Small intestine (tissue), 7 donors: ENCODE data around the gene ZNF497. TPM values are rescaled to one million over a fixed set of nuclear protein-coding genes. Genes with fewer than 3 reads are reported as not detected.
"Not testable (repeated sequence)": the region's sequence is repeated elsewhere in the genome, so short reads cannot be mapped to it uniquely, and the experiment has no call there.

Experiments
- DNase-seq, 2 donors: peaks; one replicate each; pipeline versions ENCODE4 v3.0.0 to v3.0.0-alpha.2; 2013
- FAIRE-seq: peaks from 2 replicates; lab custom pipeline; 2012; peaks lifted over from hg19 to GRCh38; lab: Jason Lieb, UNC
- H3K27ac ChIP-seq, 3 donors: one replicate each; pipeline ENCODE4 v1.5.1; 2013; ENCODE audit warnings: low read length in 2 of 3, mild to moderate bottlenecking in 2 of 3, control low read depth in 1 of 3, inconsistent platforms in 1 of 3, low read depth in 1 of 3, moderate library complexity in 1 of 3
- H3K27me3 ChIP-seq, 3 donors: one replicate each; pipeline ENCODE4 v1.6.1; 2013; ENCODE audit warnings: low read length in 3 of 3, inconsistent platforms in 1 of 3; ENCODE audit not compliant: control insufficient read depth in 3 of 3, insufficient read depth in 3 of 3
- H3K36me3 ChIP-seq, 3 donors: one replicate each; pipeline ENCODE4 v1.6.1; 2013; ENCODE audit warnings: low read length in 3 of 3, inconsistent platforms in 1 of 3, low read depth in 1 of 3, mild to moderate bottlenecking in 1 of 3, moderate library complexity in 1 of 3; ENCODE audit not compliant: control insufficient read depth in 3 of 3, insufficient read depth in 2 of 3
- H3K4me1 ChIP-seq, 3 donors: one replicate each; pipeline ENCODE4 v1.6.1; 2013; ENCODE audit warnings: low read length in 2 of 3, inconsistent platforms in 1 of 3, low read depth in 1 of 3, mild to moderate bottlenecking in 1 of 3, moderate library complexity in 1 of 3; ENCODE audit not compliant: control insufficient read depth in 3 of 3, insufficient read depth in 2 of 3
- H3K4me3 ChIP-seq, 3 donors: one replicate each; pipeline ENCODE4 v1.5.1; 2013; ENCODE audit warnings: low read length in 3 of 3, control low read depth in 1 of 3, inconsistent platforms in 1 of 3, low read depth in 1 of 3, mild to moderate bottlenecking in 1 of 3, moderate library complexity in 1 of 3
- H3K9me3 ChIP-seq, 2 donors: one replicate each; pipeline ENCODE4 v1.6.1; 2013; ENCODE audit warnings: low read depth in 1 of 2, low read length in 1 of 2; ENCODE audit not compliant: control insufficient read depth in 2 of 2, insufficient read depth in 1 of 2
- WGBS, 3 donors: extraction: QIAGEN DNeasy Blood & Tissue Kit; methylation state at CpG; one replicate each; pipeline ENCODE4 v1.1.7; 2013; 5-methylcytosine and 5-hydroxymethylcytosine counted together
- polyA plus RNA-seq, 4 donors: library from polyadenylated mRNA; stranded (reverse) in 3 of 4; unstranded in 1 of 4; fragments of 200-250 nt in 3 of 4; fragments of 120-200 nt in 1 of 4; gene quantifications; one replicate each; pipeline versions ENCODE4 v1.2.1 to v1.2.3, GENCODE V29; 2013
- donor health status: healthy with polysubstance abuse.
- donor health status: control.
- donor health status: control.
- donor health status: Bipolar disorder and iron deficiency.
- donor health status: healthy.

The ZNF497 gene
- polyA plus RNA-seq, 4 donors, result 0.22 to 2.3 (median 0.82) TPM; not detected in 1

- H3K27me3 ChIP-seq, result no peaks in the 10 kb centered on the region
- peaks cover 0 to 15% (median 0%) of the 10 kb centered on the region in 3 donors for H3K36me3 ChIP-seq
- peaks cover 0 to 31% (median 4%) of the 10 kb centered on the region in 3 donors for H3K4me1 ChIP-seq
These were observed 18.3 kb upstream of the ZNF497 start, which contains the start of gene ZNF837 for GRCh38 chr19:58380662-58381459. ZNF837 (minus strand) TSS chr19:58381030; CDS start chr19:58369332, 11,698 bp downstream.

GRCh38 chr19:58380037-58380661, 17.6 kb upstream of the ZNF497 start:
- H3K4me3 ChIP-seq, result peak overlapping the region; percentile 48 to 64 (median 58)
- 1 to 5% (median 2%) methylated on average over 21 to 24 of the region's 24 CpGs for WGBS, 3 donors
- no peak for FAIRE-seq
- no peaks in the 10 kb centered on the region for H3K27me3 ChIP-seq
- H3K36me3 ChIP-seq, result peaks cover 0 to 15% (median 0%) of the 10 kb centered on the region in 3 donors
- DNase-seq, result no peak
- H3K4me1 ChIP-seq, result peaks cover 0 to 24% (median 4%) of the 10 kb centered on the region in 3 donors
- H3K27ac ChIP-seq, result peak overlapping the region; percentile 57 to 88 (median 88)
- no peaks in the 10 kb centered on the region for H3K9me3 ChIP-seq

More at GRCh38 chr19:58380662-58381459, 18.3 kb upstream of the ZNF497 start, which contains the start of gene ZNF837:
- Histone ChIP-seq H3K27ac (peak within 1 kb of the TSS; percentile 57 to 88 (median 88)), H3K9me3 (no peaks in the 10 kb centered on the region), H3K4me3 (peak within 1 kb of the TSS; percentile 48 to 64 (median 58))
- 0% methylated on average over 67 to 83 of the region's 83 CpGs for WGBS, 3 donors
- FAIRE-seq (peak; percentile 65), DNase-seq (peak; percentile 100)

- no peak overlapping the region for H3K27ac ChIP-seq
- H3K36me3 ChIP-seq, result peaks cover 0 to 15% (median 0%) of the 10 kb centered on the region in 3 donors
- peaks cover 0 to 18% (median 4%) of the 10 kb centered on the region in 3 donors for H3K4me1 ChIP-seq
- DNase-seq, result no peak
- 85 to 93% (median 87%) methylated on average over 5 to 6 of the region's 6 CpGs for WGBS, 3 donors
- no peaks in the 10 kb centered on the region for H3K9me3 ChIP-seq
- no peak for FAIRE-seq
- H3K27me3 ChIP-seq, result no peaks in the 10 kb centered on the region
- H3K4me3 ChIP-seq, result no peak overlapping the region
These were observed 16.7 kb upstream of the ZNF497 start for GRCh38 chr19:58379246-58379645.

- DNase-seq, FAIRE-seq, H3K4me3 ChIP-seq, H3K27me3 ChIP-seq, H3K9me3 ChIP-seq, H3K27ac ChIP-seq: not testable (repeated sequence)
- Histone ChIP-seq H3K4me1 (peaks cover 0 to 16% (median 4%) of the 10 kb centered on the region in 3 donors), H3K36me3 (peaks cover 0 to 19% (median 0%) of the 10 kb centered on the region in 3 donors)
- 80 to 82% (median 80%) methylated on average over 7 of the region's 7 CpGs for WGBS, 3 donors
These were observed 14.2 kb upstream of the ZNF497 start for GRCh38 chr19:58376724-58377123.

- FAIRE-seq (no peak), DNase-seq (no peak)
- H3K27me3 ChIP-seq, result no peaks in the 10 kb centered on the region
- WGBS, 3 donors, result 89 to 94% (median 90%) methylated on average over 4 of the region's 4 CpGs
- no peaks in the 10 kb centered on the region for H3K9me3 ChIP-seq
- peaks cover 0 to 25% (median 0%) of the 10 kb centered on the region in 3 donors for H3K36me3 ChIP-seq
- H3K4me3 ChIP-seq, result no peak overlapping the region
- peaks cover 0 to 2% (median under 1%) of the 10 kb centered on the region in 3 donors for H3K4me1 ChIP-seq
- H3K27ac ChIP-seq, result no peak overlapping the region
These were observed 11.6 kb upstream of the ZNF497 start for GRCh38 chr19:58374200-58374599.

GRCh38 chr19:58372311-58373133, 10.0 kb upstream of the ZNF497 start:
- H3K27ac ChIP-seq, result no peak overlapping the region
- DNase-seq, result no peak
- H3K4me1 ChIP-seq, result no peaks in the 10 kb centered on the region
- H3K27me3 ChIP-seq, result peaks cover 0 to 2% (median 0%) of the 10 kb centered on the region in 3 donors
- no peak overlapping the region for H3K4me3 ChIP-seq
- 78 to 79% (median 79%) methylated on average over 15 of the region's 15 CpGs for WGBS, 3 donors
- H3K9me3 ChIP-seq, result peaks cover 0 to 4% of the 10 kb centered on the region in 2 donors
- FAIRE-seq, result no peak
- peaks cover 0 to 19% (median 0%) of the 10 kb centered on the region in 3 donors for H3K36me3 ChIP-seq

- WGBS, 3 donors, result 85 to 96% (median 95%) methylated on average over 55 to 68 of the region's 68 CpGs
These were observed 6.2 kb upstream of the ZNF497 start for GRCh38 chr19:58368561-58369360.

More at GRCh38 chr19:58368561-58369360, 6.2 kb upstream of the ZNF497 start:
- H3K9me3 ChIP-seq, result peaks cover 0 to 7% of the 10 kb centered on the region in 2 donors
- peaks cover 0 to 34% (median 0%) of the 10 kb centered on the region in 3 donors for H3K36me3 ChIP-seq
- no peak overlapping the region for H3K4me3 ChIP-seq
- peaks cover 0 to 2% (median 0%) of the 10 kb centered on the region in 3 donors for H3K27me3 ChIP-seq
- no peaks in the 10 kb centered on the region for H3K4me1 ChIP-seq
- no peak for DNase-seq
- FAIRE-seq, result no peak
- no peak overlapping the region for H3K27ac ChIP-seq
